HEK293 (cell line): Measurements from ENCODE around the gene MEG3.

Experiments used
- CTCF ChIA-PET: fragments of 350-600 bp; formaldehyde crosslinking; extraction: SDS; loops from one replicate; lab custom pipeline; 2021; ENCODE audit warnings: antibody characterized with exemption; lab: Yijun Ruan, JAX
- POLR2A ChIA-PET: fragments of 300-600 bp; formaldehyde crosslinking; extraction: SDS; loops from one replicate; lab custom pipeline; 2020; ENCODE audit warnings: antibody characterized with exemption, inconsistent platforms; lab: Yijun Ruan, JAX
- H3K27ac ChIP-seq: fragments of 200-500 bp; sonication (Bioruptor generic); 2 replicates; pipeline ENCODE4 v1.5.1; 2014; ENCODE audit warnings: low read depth, low read length, control low read depth, inconsistent platforms; ENCODE audit errors: extremely low read depth
- H3K36me3 ChIP-seq, 2 experiments: fragments of 200-500 bp in 1 of 2; sonication (Bioruptor generic) in 1 of 2; 1 replicate in 1 of 2; 2 replicates in 1 of 2; pipeline ENCODE4 v1.5.1; 2014 to 2017; ENCODE audit warnings: inconsistent platforms in 2 of 2, low read length in 2 of 2; ENCODE audit not compliant: control insufficient read depth in 2 of 2, insufficient read depth in 1 of 2
- H3K4me1 ChIP-seq: fragments of 200-500 bp; sonication (Bioruptor generic); 2 replicates; pipeline ENCODE4 v1.5.1; 2014; ENCODE audit warnings: mild to moderate bottlenecking, low read length, inconsistent platforms; ENCODE audit not compliant: control insufficient read depth, insufficient read depth
- H3K4me3 ChIP-seq: 2 replicates; pipeline ENCODE4 v1.5.1; 2011; ENCODE audit warnings: low read depth, mild to moderate bottlenecking, control low read depth, low read length, moderate library complexity
- H3K9me3 ChIP-seq: fragments of 200-500 bp; sonication (Bioruptor generic); 2 replicates; pipeline ENCODE4 v1.5.1; 2014; ENCODE audit warnings: low read depth, low read length, inconsistent platforms; ENCODE audit not compliant: control insufficient read depth, insufficient read depth
- FEZF1 ChIP-seq: fragments of 450-650 bp; formaldehyde crosslinking; IDR thresholded peaks from 2 replicates; pipeline ENCODE4 v1.5.1; 2016; ENCODE audit warnings: missing biosample characterization, missing genetic modification characterization
- OSR2 ChIP-seq: fragments of 450-650 bp; formaldehyde crosslinking; IDR thresholded peaks from 2 replicates; pipeline ENCODE4 v1.5.1; 2016; ENCODE audit warnings: missing biosample characterization, missing genetic modification characterization
- PBX3 ChIP-seq: sonication (generic); formaldehyde crosslinking; IDR thresholded peaks from 2 replicates; pipeline ENCODE4 v1.8.1; 2022; ENCODE audit warnings: mild to moderate bottlenecking, moderate library complexity, missing genetic modification reagents
- SP7 ChIP-seq: fragments of 450-650 bp; formaldehyde crosslinking; IDR thresholded peaks from 2 replicates; pipeline ENCODE4 v1.5.1; 2016; ENCODE audit warnings: missing biosample characterization, missing genetic modification characterization
- ZBTB21 ChIP-seq: fragments of 450-650 bp; formaldehyde crosslinking; IDR thresholded peaks from 2 replicates; pipeline ENCODE4 v1.5.1; 2017; ENCODE audit warnings: missing biosample characterization, missing genetic modification characterization
- ZFP69B ChIP-seq: fragments of 450-650 bp; formaldehyde crosslinking; IDR thresholded peaks from 2 replicates; pipeline ENCODE4 v1.5.1; 2016; ENCODE audit warnings: missing biosample characterization, missing genetic modification characterization
- ZNF10 ChIP-seq: fragments of 450-650 bp; formaldehyde crosslinking; IDR thresholded peaks from 2 replicates; pipeline ENCODE4 v1.5.1; 2017; ENCODE audit warnings: missing biosample characterization, missing genetic modification characterization
- ZNF140 ChIP-seq: fragments of 450-650 bp; formaldehyde crosslinking; IDR thresholded peaks from 2 replicates; pipeline ENCODE4 v1.5.1; 2016; ENCODE audit warnings: missing biosample characterization, missing genetic modification characterization
- ZNF18 ChIP-seq: fragments of 450-650 bp; formaldehyde crosslinking; IDR thresholded peaks from 2 replicates; pipeline ENCODE4 v1.5.1; 2016; ENCODE audit warnings: missing biosample characterization, missing genetic modification characterization
- ZNF280C ChIP-seq: fragments of 450-650 bp; formaldehyde crosslinking; IDR thresholded peaks from 2 replicates; pipeline ENCODE4 v1.5.1; 2016; ENCODE audit warnings: missing biosample characterization, missing genetic modification characterization
- ZNF398 ChIP-seq: fragments of 450-650 bp; formaldehyde crosslinking; IDR thresholded peaks from 2 replicates; pipeline ENCODE4 v1.5.1; 2017; ENCODE audit warnings: missing biosample characterization, missing genetic modification characterization
- ZNF404 ChIP-seq: fragments of 450-650 bp; formaldehyde crosslinking; IDR thresholded peaks from 2 replicates; pipeline ENCODE4 v1.5.1; 2017; ENCODE audit warnings: missing biosample characterization, missing genetic modification characterization
- ZNF416 ChIP-seq: fragments of 450-650 bp; formaldehyde crosslinking; IDR thresholded peaks from 2 replicates; pipeline ENCODE4 v1.5.1; 2016; ENCODE audit warnings: missing biosample characterization, missing genetic modification characterization
- ZNF423 ChIP-seq: fragments of 450-650 bp; formaldehyde crosslinking; IDR thresholded peaks from 2 replicates; pipeline ENCODE4 v1.5.1; 2016; ENCODE audit warnings: missing biosample characterization, missing genetic modification characterization
- ZNF513 ChIP-seq: fragments of 450-650 bp; IDR thresholded peaks from 2 replicates; pipeline ENCODE4 v1.5.1; 2018; ENCODE audit warnings: missing biosample characterization, missing genetic modification characterization
- ZNF548 ChIP-seq: fragments of 450-650 bp; formaldehyde crosslinking; IDR thresholded peaks from 2 replicates; pipeline ENCODE4 v1.5.1; 2016; ENCODE audit warnings: missing biosample characterization, missing genetic modification characterization
- ZNF549 ChIP-seq: fragments of 450-650 bp; IDR thresholded peaks from 2 replicates; pipeline ENCODE4 v1.5.1; 2018; ENCODE audit warnings: missing biosample characterization, missing genetic modification characterization, mild to moderate bottlenecking, inconsistent platforms, moderate library complexity
- ZNF664 ChIP-seq: fragments of 450-650 bp; formaldehyde crosslinking; IDR thresholded peaks from 2 replicates; pipeline ENCODE4 v1.5.1; 2016; ENCODE audit warnings: missing biosample characterization, missing genetic modification characterization
- ZNF707 ChIP-seq: fragments of 450-650 bp; formaldehyde crosslinking; IDR thresholded peaks from 2 replicates; pipeline ENCODE4 v1.5.1; 2016; ENCODE audit warnings: missing biosample characterization, missing genetic modification characterization
- ZNF747 ChIP-seq: fragments of 450-650 bp; formaldehyde crosslinking; IDR thresholded peaks from 2 replicates; pipeline ENCODE4 v1.5.1; 2016; ENCODE audit warnings: missing biosample characterization, missing genetic modification characterization
- ZNF768 ChIP-seq: fragments of 450-650 bp; formaldehyde crosslinking; IDR thresholded peaks from 2 replicates; pipeline ENCODE4 v1.5.1; 2018; ENCODE audit warnings: missing biosample characterization, mild to moderate bottlenecking, missing genetic modification characterization
- ZNF837 ChIP-seq: fragments of 450-650 bp; formaldehyde crosslinking; IDR thresholded peaks from 2 replicates; pipeline ENCODE4 v1.5.1; 2016; ENCODE audit warnings: missing biosample characterization, missing genetic modification characterization
- ZSCAN18 ChIP-seq: fragments of 450-650 bp; formaldehyde crosslinking; IDR thresholded peaks from 2 replicates; pipeline ENCODE4 v1.5.1; 2016; ENCODE audit warnings: missing biosample characterization, missing genetic modification characterization
- ZSCAN5A ChIP-seq: fragments of 450-650 bp; formaldehyde crosslinking; IDR thresholded peaks from 2 replicates; pipeline ENCODE4 v1.5.1; 2016; ENCODE audit warnings: missing biosample characterization, missing genetic modification characterization
- ZXDB ChIP-seq: fragments of 450-650 bp; formaldehyde crosslinking; IDR thresholded peaks from 2 replicates; pipeline ENCODE4 v1.5.1; 2016; ENCODE audit warnings: missing biosample characterization, missing genetic modification characterization

MEG3 gene

GRCh38 chr14:100896369-100897060 lies 70.6 kb downstream of the MEG3 start:
- H3K9me3 ChIP-seq: no peaks in the 10 kb centered on the region
- no peak for TF ChIP-seq OSR2 (tag by site-specific recombination)
- TF ChIP-seq ZNF398: no peak
- no peak for TF ChIP-seq ZNF837 (tag by site-specific recombination)
- TF ChIP-seq ZFP69B: no peak
- no peak for TF ChIP-seq ZNF664
- no peak for TF ChIP-seq ZXDB (tag by site-specific recombination)
- TF ChIP-seq ZNF548: no peak
- TF ChIP-seq SP7 (tag by site-specific recombination): no peak
- no peak for TF ChIP-seq ZNF513 (tag by site-specific recombination)
- no peak for TF ChIP-seq ZNF423
- no peak for TF ChIP-seq ZNF404
- no peak for TF ChIP-seq PBX3 (CRISPR knock-in tag)
- no peak for TF ChIP-seq ZNF707 (tag by site-specific recombination)
- TF ChIP-seq ZSCAN18: no peak
- no peak for TF ChIP-seq ZNF18
- TF ChIP-seq ZNF10: no peak
- no peak for TF ChIP-seq ZBTB21 (tag by site-specific recombination)
- no peak overlapping the region for H3K27ac ChIP-seq
- CTCF ChIA-PET: no interaction called here
- H3K36me3 ChIP-seq: no peaks in the 10 kb centered on the region
- H3K4me3 ChIP-seq: no peak overlapping the region
- no peaks in the 10 kb centered on the region for H3K4me1 ChIP-seq
- POLR2A ChIA-PET: no interaction called here

GRCh38 chr14:100898465-100898864 lies 72.5 kb downstream of the MEG3 start:
- no peak overlapping the region for H3K27ac ChIP-seq
- ChIA-PET CTCF (no interaction called here), POLR2A (no interaction called here)
- no peaks in the 10 kb centered on the region for H3K4me1 ChIP-seq
- H3K9me3 ChIP-seq: no peaks in the 10 kb centered on the region
- H3K4me3 ChIP-seq: no peak overlapping the region
- no peaks in the 10 kb centered on the region for H3K36me3 ChIP-seq
- no peak for TF ChIP-seq ZSCAN5A (tag by site-specific recombination)
- no peak for TF ChIP-seq ZNF416 (tag by site-specific recombination)
- TF ChIP-seq ZNF140 (tag by site-specific recombination): no peak
- TF ChIP-seq FEZF1 (tag by site-specific recombination): no peak
- no peak for TF ChIP-seq ZNF549 (tag by site-specific recombination)
- TF ChIP-seq ZNF747 (tag by site-specific recombination): no peak
- no peak for TF ChIP-seq ZNF768 (tag by site-specific recombination)
- no peak for TF ChIP-seq ZNF280C
